K562 (cell line): ENCODE data around the gene FUT8. TPM values are rescaled to one million over a fixed set of nuclear protein-coding genes. Genes with fewer than 3 reads are reported as not detected.

Experiments
- ASH1L ChIP-seq: fragments of 450-650 bp; IDR thresholded peaks from 2 replicates; pipeline ENCODE4 v1.6.1; 2018; ENCODE audit warnings: borderline replicate concordance, mild to moderate bottlenecking, low read depth; ENCODE audit not compliant: partially characterized antibody
- CAMTA2 ChIP-seq: fragments of 250-450 bp; sonication (Bioruptor Pico); conservative IDR thresholded peaks from 2 replicates; pipeline ENCODE4 v1.5.1; 2022
- CBFA2T3 ChIP-seq: fragments of 450-650 bp; IDR thresholded peaks from 2 replicates; pipeline ENCODE4 v1.6.1; 2017
- CCAR2 ChIP-seq: fragments of 200-400 bp; formaldehyde crosslinking; IDR thresholded peaks from 2 replicates; pipeline ENCODE4 v1.6.1; 2017; ENCODE audit warnings: mild to moderate bottlenecking, low read depth, low read length
- CREB3L1 ChIP-seq: fragments of 450-650 bp; IDR thresholded peaks from 2 replicates; pipeline ENCODE4 v1.6.1; 2014; ENCODE audit warnings: low read depth, mild to moderate bottlenecking, moderate library complexity, borderline replicate concordance
- DPF2 ChIP-seq: fragments of 450-650 bp; IDR thresholded peaks from 2 replicates; pipeline ENCODE4 v1.6.1; 2016
- EP300 ChIP-seq: IDR thresholded peaks from 2 replicates; pipeline ENCODE4 v1.6.1; 2012; ENCODE audit warnings: low read length, improper control_type of control experiment
- FOSL1 ChIP-seq: fragments of 200-800 bp; sonication (Bioruptor generic); conservative IDR thresholded peaks from 2 replicates; pipeline ENCODE4 v1.6.1; 2016; ENCODE audit warnings: missing genetic modification characterization, missing compliant biosample characterization
- HMBOX1 ChIP-seq: sonication (generic); IDR thresholded peaks from 2 replicates; pipeline ENCODE4 v1.6.1; 2016
- HMGN3 ChIP-seq: IDR thresholded peaks from 2 replicates; pipeline ENCODE4 v1.6.1; 2011; ENCODE audit warnings: borderline replicate concordance, low read depth, mild to moderate bottlenecking, mixed read lengths, low read length; ENCODE audit not compliant: insufficient read length; ENCODE audit errors: extremely low read depth
- KDM1A ChIP-seq, 2 experiments: fragments of 450-650 bp; IDR thresholded peaks; 2 replicates each; pipeline ENCODE4 v1.6.1; 2016; ENCODE audit warnings: mild to moderate bottlenecking in 2 of 2
- KHSRP ChIP-seq: fragments of 450-650 bp; IDR thresholded peaks from 2 replicates; pipeline ENCODE4 v1.6.1; 2017
- L3MBTL2 ChIP-seq: fragments of 450-650 bp; IDR thresholded peaks from 2 replicates; pipeline ENCODE4 v1.6.1; 2016; ENCODE audit warnings: mild to moderate bottlenecking, moderate library complexity
- MED1 ChIP-seq: sonication (generic); formaldehyde crosslinking; IDR thresholded peaks from 2 replicates; pipeline ENCODE4 v1.8.1; 2023; ENCODE audit warnings: missing genetic modification reagents, borderline replicate concordance
- MTA2 ChIP-seq: fragments of 450-650 bp; IDR thresholded peaks from 2 replicates; pipeline ENCODE4 v1.6.1; 2016; ENCODE audit warnings: low read depth
- MYC ChIP-seq, 2 experiments: fragments of 250-450 bp in 1 of 2; sonication (Bioruptor Pico) in 1 of 2; IDR thresholded peaks; 2 replicates each; pipeline versions ENCODE4 v1.5.1 to v1.6.1; 2012 to 2021; ENCODE audit warnings: low read depth in 2 of 2, borderline replicate concordance in 1 of 2, improper control_type of control experiment in 1 of 2, low read length in 1 of 2, mild to moderate bottlenecking in 1 of 2, moderate library complexity in 1 of 2
- POLR3A ChIP-seq: IDR thresholded peaks from 2 replicates; pipeline ENCODE4 v1.6.1; 2011; ENCODE audit warnings: borderline replicate concordance, mild to moderate bottlenecking, moderate library complexity; ENCODE audit not compliant: insufficient read length, insufficient read depth; ENCODE audit errors: extremely low read depth
- SIRT6 ChIP-seq: IDR thresholded peaks from one replicate; pipeline ENCODE4 v1.6.1; 2012; ENCODE audit warnings: low read depth, mild to moderate bottlenecking, control low read depth, inconsistent platforms, low read length, moderate library complexity
- STAT5A ChIP-seq: IDR thresholded peaks from 2 replicates; pipeline ENCODE4 v1.6.1; 2012; ENCODE audit warnings: low read length, inconsistent platforms, borderline replicate concordance
- TAL1 ChIP-seq: fragments of 450-650 bp; IDR thresholded peaks from 2 replicates; pipeline ENCODE4 v1.6.1; 2016; ENCODE audit warnings: mild to moderate bottlenecking
- polyA plus RNA-seq, 8 experiments: library from polyadenylated mRNA; depleted of rRNA in 4 of 8; stranded (reverse) in 5 of 8; unstranded in 3 of 8; fragments of >200 nt; fragmentation: Nextera tagmentation in 2 of 8; fragmentation: Illumina TruSeq in 1 of 8; extraction: Ambion mirVana in 2 of 8; extraction: Trizol in 1 of 8; gene quantifications; 2 replicates each; pipeline versions ENCODE4 v1.2.1 to v1.2.3, GENCODE V29; 2011 to 2014; ENCODE audit warnings: inconsistent platforms in 1 of 8, missing spikeins in 1 of 8
- total RNA-seq, 7 experiments: library from RNA; depleted of rRNA in 6 of 7; stranded (reverse); fragments of >200 nt in 6 of 7; fragmentation: Illumina TruSeq in 2 of 7; extraction: Trizol in 2 of 7; gene quantifications; 2 replicates each; pipeline versions ENCODE4 v1.2.1 to v1.2.3, GENCODE V29; 2011 to 2021; ENCODE audit warnings: low replicate concordance in 1 of 7
- TF ChIP-seq, protein P1 (sequence below): fragments of 200-800 bp; sonication (Bioruptor generic); IDR thresholded peaks from 2 replicates; pipeline ENCODE4 v1.6.1; 2017; ENCODE audit warnings: missing genetic modification characterization, missing compliant biosample characterization
- TF ChIP-seq, protein P2 (sequence below): sonication (generic); formaldehyde crosslinking; IDR thresholded peaks from 2 replicates; pipeline ENCODE4 v1.8.0; 2023; ENCODE audit warnings: mild to moderate bottlenecking, missing genetic modification reagents

Gene FUT8
- total and polyA plus RNA-seq, 9 of the 15 experiments (the other 6 are each of a cell fraction or from before 2014, with no cell fraction given) = 4.1 to 15.2 (median 7.8) TPM

- TF ChIP-seq CREB3L1 (no peak), HMGN3 (no peak), L3MBTL2 (peak; percentile 69), MED1 (CRISPR knock-in tag) (no peak), SIRT6 (no peak), MTA2 (no peak), HMBOX1 (no peak), KDM1A (IDR thresholded peaks at IDR 0.05) (no peak), CBFA2T3 (peak; percentile 64), MYC (IDR thresholded peaks at IDR 0.05; ENCODE audit: low read depth, low read length) (no peak), MYC (CRISPR knock-in tag; IDR thresholded peaks at IDR 0.05; ENCODE audit: borderline replicate concordance, low read depth) (no peak), KHSRP (no peak), TAL1 (peak; percentile 34), CCAR2 (no peak), CAMTA2 (CRISPR knock-in tag) (no peak), STAT5A (peak; percentile 32; the same call in 1 of the 2 replicates), EP300 (peak; percentile 74; the same call in 1 of the 2 replicates), DPF2 (peak; percentile 62; the same call in 1 of the 2 replicates), ASH1L (no peak), POLR3A (no peak), FOSL1 (tag) (peak; percentile 33; the same call in 1 of the 2 replicates)
- TF ChIP-seq, protein P1, sequence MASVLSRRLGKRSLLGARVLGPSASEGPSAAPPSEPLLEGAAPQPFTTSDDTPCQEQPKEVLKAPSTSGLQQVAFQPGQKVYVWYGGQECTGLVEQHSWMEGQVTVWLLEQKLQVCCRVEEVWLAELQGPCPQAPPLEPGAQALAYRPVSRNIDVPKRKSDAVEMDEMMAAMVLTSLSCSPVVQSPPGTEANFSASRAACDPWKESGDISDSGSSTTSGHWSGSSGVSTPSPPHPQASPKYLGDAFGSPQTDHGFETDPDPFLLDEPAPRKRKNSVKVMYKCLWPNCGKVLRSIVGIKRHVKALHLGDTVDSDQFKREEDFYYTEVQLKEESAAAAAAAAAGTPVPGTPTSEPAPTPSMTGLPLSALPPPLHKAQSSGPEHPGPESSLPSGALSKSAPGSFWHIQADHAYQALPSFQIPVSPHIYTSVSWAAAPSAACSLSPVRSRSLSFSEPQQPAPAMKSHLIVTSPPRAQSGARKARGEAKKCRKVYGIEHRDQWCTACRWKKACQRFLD (CRISPR knock-in tag) = no peak
- TF ChIP-seq, protein P2, sequence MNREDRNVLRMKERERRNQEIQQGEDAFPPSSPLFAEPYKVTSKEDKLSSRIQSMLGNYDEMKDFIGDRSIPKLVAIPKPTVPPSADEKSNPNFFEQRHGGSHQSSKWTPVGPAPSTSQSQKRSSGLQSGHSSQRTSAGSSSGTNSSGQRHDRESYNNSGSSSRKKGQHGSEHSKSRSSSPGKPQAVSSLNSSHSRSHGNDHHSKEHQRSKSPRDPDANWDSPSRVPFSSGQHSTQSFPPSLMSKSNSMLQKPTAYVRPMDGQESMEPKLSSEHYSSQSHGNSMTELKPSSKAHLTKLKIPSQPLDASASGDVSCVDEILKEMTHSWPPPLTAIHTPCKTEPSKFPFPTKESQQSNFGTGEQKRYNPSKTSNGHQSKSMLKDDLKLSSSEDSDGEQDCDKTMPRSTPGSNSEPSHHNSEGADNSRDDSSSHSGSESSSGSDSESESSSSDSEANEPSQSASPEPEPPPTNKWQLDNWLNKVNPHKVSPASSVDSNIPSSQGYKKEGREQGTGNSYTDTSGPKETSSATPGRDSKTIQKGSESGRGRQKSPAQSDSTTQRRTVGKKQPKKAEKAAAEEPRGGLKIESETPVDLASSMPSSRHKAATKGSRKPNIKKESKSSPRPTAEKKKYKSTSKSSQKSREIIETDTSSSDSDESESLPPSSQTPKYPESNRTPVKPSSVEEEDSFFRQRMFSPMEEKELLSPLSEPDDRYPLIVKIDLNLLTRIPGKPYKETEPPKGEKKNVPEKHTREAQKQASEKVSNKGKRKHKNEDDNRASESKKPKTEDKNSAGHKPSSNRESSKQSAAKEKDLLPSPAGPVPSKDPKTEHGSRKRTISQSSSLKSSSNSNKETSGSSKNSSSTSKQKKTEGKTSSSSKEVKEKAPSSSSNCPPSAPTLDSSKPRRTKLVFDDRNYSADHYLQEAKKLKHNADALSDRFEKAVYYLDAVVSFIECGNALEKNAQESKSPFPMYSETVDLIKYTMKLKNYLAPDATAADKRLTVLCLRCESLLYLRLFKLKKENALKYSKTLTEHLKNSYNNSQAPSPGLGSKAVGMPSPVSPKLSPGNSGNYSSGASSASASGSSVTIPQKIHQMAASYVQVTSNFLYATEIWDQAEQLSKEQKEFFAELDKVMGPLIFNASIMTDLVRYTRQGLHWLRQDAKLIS = no peak
Observed at GRCh38 chr14:65438266-65438933, 25.9 kb downstream of the FUT8 start (continued).
